Immature natural killer cell (primary cell): Measurements from ENCODE around the gene RALGAPA2. TPM values are rescaled to one million over a fixed set of nuclear protein-coding genes. Genes with fewer than 3 reads are reported as not detected.

ENCODE experiments used
- DNase-seq, 3 donors: peaks; one replicate each; pipeline ENCODE4 v3.0.0; 2022; ENCODE audit warnings: mixed read lengths in 1 of 3
- H3K27ac Mint-ChIP-seq, 6 donors: one replicate each; pipeline ENCODE4 v1.8.0; 2020; ENCODE audit warnings: mixed read lengths in 6 of 6, mild to moderate bottlenecking in 5 of 6, inconsistent platforms in 4 of 6, moderate library complexity in 3 of 6
- H3K27me3 Mint-ChIP-seq, 3 donors: one replicate each; pipeline ENCODE4 v1.8.0; 2020 to 2021; ENCODE audit warnings: low read depth in 3 of 3, mild to moderate bottlenecking in 3 of 3, mixed read lengths in 3 of 3, moderate library complexity in 3 of 3, inconsistent platforms in 1 of 3
- H3K36me3 Mint-ChIP-seq, 3 donors: one replicate each; pipeline ENCODE4 v1.8.0; 2020; ENCODE audit warnings: mixed read lengths in 3 of 3, inconsistent platforms in 2 of 3, mild to moderate bottlenecking in 2 of 3
- H3K4me1 Mint-ChIP-seq, 2 donors: one replicate each; pipeline ENCODE4 v1.8.0; 2020; ENCODE audit warnings: inconsistent platforms in 2 of 2, mild to moderate bottlenecking in 2 of 2, mixed read lengths in 2 of 2, moderate library complexity in 1 of 2
- H3K4me3 Mint-ChIP-seq, 5 donors: one replicate each; pipeline ENCODE4 v1.8.0; 2020; ENCODE audit warnings: mild to moderate bottlenecking in 5 of 5, mixed read lengths in 5 of 5, inconsistent platforms in 3 of 5, moderate library complexity in 3 of 5
- H3K9me3 Mint-ChIP-seq, 6 donors: one replicate each; pipeline ENCODE4 v1.8.0; 2020; ENCODE audit warnings: mild to moderate bottlenecking in 6 of 6, mixed read lengths in 6 of 6, inconsistent platforms in 4 of 6, moderate library complexity in 3 of 6
- polyA plus RNA-seq, 3 donors: library from polyadenylated mRNA; unstranded; fragments of 300-500 nt; fragmentation: Illumina TruSeq; gene quantifications; one replicate each; pipeline ENCODE4 v1.2.3, GENCODE V29; 2021

Gene RALGAPA2
- polyA plus RNA-seq, 3 donors from 2014 or later: 2.2 to 5.7 (median 2.3) TPM

- peaks cover 0 to 4% (median 0%) of the 10 kb centered on the region in 6 donors for H3K9me3 Mint-ChIP-seq
- H3K4me3 Mint-ChIP-seq: peak overlapping the region; percentile 52 to 77 (median 73)
- no peak for DNase-seq
- peaks cover 0 to 4% (median 0%) of the 10 kb centered on the region in 3 donors for H3K36me3 Mint-ChIP-seq
- H3K27ac Mint-ChIP-seq: no peak overlapping the region
- peaks cover 16 to 43% (median 34%) of the 10 kb centered on the region in 3 donors for H3K27me3 Mint-ChIP-seq
- peaks cover 7 to 13% of the 10 kb centered on the region in 2 donors for H3K4me1 Mint-ChIP-seq
These were observed 343.0 kb downstream of the RALGAPA2 start for GRCh38 chr20:20369250-20370093.

DNA sequence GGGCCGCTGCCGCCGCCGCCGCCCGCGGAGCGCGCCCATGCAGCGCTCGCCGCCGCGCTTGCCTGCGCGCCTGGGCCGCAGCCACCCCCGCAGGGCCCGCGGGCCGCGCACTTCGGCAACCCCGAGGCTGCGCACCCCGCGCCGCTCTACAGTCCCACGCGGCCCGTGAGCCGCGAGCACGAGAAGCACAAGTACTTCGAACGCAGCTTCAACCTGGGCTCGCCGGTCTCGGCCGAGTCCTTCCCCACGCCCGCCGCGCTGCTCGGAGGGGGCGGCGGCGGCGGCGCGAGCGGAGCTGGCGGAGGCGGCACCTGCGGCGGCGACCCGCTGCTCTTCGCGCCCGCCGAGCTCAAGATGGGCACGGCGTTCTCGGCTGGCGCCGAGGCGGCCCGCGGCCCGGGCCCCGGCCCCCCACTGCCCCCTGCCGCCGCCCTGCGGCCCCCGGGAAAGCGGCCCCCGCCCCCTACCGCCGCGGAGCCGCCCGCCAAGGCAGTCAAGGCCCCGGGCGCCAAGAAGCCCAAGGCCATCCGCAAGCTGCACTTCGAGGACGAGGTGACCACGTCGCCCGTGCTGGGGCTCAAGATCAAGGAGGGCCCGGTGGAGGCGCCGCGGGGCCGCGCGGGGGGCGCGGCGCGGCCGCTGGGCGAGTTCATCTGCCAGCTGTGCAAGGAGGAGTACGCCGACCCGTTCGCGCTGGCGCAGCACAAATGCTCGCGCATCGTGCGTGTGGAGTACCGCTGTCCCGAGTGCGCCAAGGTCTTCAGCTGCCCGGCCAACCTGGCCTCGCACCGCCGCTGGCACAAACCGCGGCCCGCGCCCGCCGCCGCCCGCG, 343.8 kb downstream of the RALGAPA2 start:
- H3K27me3 Mint-ChIP-seq: peaks cover 17 to 48% (median 35%) of the 10 kb centered on the region in 3 donors
- peaks cover 12 to 18% of the 10 kb centered on the region in 2 donors for H3K4me1 Mint-ChIP-seq
- no peak overlapping the region for H3K27ac Mint-ChIP-seq
- H3K9me3 Mint-ChIP-seq: peaks cover 0 to 4% (median 0%) of the 10 kb centered on the region in 6 donors
- peaks cover 0 to 4% (median 0%) of the 10 kb centered on the region in 3 donors for H3K36me3 Mint-ChIP-seq
- no peak for DNase-seq
- no peak overlapping the region for H3K4me3 Mint-ChIP-seq

DNA sequence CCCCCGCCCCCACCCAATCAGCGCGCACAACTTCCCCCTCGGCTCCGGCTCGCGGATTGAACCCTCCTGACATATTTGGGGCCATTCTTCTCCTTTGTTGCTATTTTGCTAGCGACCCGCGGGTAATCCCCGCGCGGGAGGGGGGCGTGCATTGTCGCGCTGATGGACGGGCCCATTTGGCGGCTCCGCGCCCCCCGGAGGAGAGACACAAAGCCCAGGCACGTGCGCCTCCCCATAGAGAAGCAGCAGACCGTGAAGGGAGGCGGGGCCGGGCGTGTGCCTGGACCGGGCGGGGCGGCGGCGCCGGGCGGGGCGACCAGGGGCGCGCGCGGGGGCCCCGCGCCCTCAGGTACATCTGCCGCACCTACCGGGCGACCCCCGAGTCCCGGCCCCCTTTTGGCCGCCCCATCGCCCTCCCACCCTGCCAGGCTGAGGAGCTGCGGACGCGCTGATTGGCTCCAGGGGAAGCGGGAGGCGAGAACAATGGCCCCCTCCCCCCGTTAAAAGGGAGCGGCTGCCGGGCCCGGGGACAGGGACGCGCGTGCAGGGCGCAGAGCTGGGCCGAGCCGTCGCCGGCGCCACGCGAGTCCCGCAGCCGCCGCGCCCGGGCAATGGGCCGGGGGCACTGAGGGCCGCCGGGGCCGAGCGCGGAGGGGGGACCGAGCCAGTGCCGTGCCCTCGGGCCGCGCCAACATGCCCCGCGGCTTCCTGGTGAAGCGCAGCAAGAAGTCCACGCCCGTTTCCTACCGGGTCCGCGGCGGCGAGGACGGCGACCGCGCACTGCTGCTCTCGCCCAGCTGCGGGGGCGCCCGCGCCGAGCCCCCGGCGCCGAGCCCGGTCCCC, 344.6 kb downstream of the RALGAPA2 start, which contains the start of gene INSM1:
INSM1 (plus strand) TSS at position 530 of the 843 bp plus-strand sequence; CDS start at position 694, 164 bp downstream.
- Mint-ChIP-seq H3K9me3 (peaks cover 0 to 4% (median 0%) of the 10 kb centered on the region in 6 donors), H3K4me3 (peak within 1 kb of the TSS; percentile 38 to 74 (median 52)), H3K36me3 (peaks cover 0 to 4% (median 0%) of the 10 kb centered on the region in 3 donors), H3K27me3 (peaks cover 17 to 48% (median 43%) of the 10 kb centered on the region in 3 donors), H3K4me1 (peaks cover 19 to 25% of the 10 kb centered on the region in 2 donors), H3K27ac (no peak within 1 kb of the TSS)
- no peak for DNase-seq

DNA sequence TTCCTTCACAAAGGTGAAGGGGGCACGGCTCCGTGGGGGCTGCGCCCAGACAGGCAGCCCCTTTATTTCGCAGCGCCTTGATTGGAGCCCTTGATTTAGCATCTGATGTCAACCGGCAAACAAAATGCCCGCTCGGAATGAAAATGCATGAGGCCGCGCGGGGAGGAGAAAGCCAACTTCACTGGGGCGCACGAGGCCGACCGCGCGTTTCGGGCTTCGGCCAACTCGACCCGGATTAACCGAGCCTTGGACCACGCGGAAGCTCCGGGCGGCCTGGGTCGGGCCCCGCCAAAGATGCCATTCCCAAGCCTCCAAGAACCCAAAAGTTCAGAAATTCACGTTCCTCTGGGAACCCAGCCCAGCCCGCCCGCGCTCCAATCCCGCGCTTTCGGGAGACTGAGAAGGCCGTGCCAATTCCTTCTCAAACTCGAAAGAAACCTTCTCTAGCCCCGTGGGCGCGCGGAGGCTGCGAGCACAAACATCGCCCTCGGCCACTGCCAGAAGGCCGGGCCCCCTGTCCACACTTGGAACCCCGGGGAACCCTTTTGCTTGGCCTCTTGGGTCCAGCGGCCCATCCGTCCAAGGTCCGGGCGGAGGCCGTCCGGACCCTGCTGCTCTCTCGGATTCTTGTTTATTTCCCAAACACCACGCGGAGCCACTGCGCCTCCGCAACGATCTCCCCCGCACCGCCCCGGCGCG, 345.4 kb downstream of the RALGAPA2 start:
- H3K27ac Mint-ChIP-seq: no peak overlapping the region
- peak overlapping the region; percentile 38 to 74 (median 52) for H3K4me3 Mint-ChIP-seq
- H3K9me3 Mint-ChIP-seq: peaks cover 0 to 4% (median 0%) of the 10 kb centered on the region in 6 donors
- H3K36me3 Mint-ChIP-seq: peaks cover 0 to 4% (median 0%) of the 10 kb centered on the region in 3 donors
- DNase-seq: no peak
- H3K27me3 Mint-ChIP-seq: peaks cover 14 to 44% (median 39%) of the 10 kb centered on the region in 3 donors
- H3K4me1 Mint-ChIP-seq: peaks cover 27 to 33% of the 10 kb centered on the region in 2 donors

DNA sequence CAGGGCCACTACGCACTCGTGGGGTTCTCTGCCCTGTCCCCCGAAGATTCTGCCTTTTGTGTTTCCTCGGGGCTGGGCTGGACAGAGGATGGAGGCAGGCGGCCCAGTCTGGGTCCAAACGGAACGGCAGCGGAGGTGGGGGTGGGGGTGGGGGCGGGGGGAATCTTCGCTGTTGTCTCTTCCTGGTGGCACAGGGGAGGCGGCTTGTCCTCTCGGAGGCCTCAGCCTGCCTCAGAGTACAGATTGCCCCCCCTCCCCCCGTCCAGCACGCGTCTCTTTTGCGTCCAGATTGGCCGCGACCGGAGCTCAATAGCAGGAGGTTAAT, 345.9 kb downstream of the RALGAPA2 start:
- peaks cover 14 to 44% (median 38%) of the 10 kb centered on the region in 3 donors for H3K27me3 Mint-ChIP-seq

GRCh38 chr20:20365480-20366161, 346.8 kb downstream of the RALGAPA2 start:
- H3K4me1 Mint-ChIP-seq: peaks cover 41 to 46% of the 10 kb centered on the region in 2 donors
- no peak for DNase-seq
- H3K9me3 Mint-ChIP-seq: peaks cover 0 to 4% (median 0%) of the 10 kb centered on the region in 6 donors
- no peak overlapping the region for H3K27ac Mint-ChIP-seq
- peaks cover 0 to 4% (median 0%) of the 10 kb centered on the region in 3 donors for H3K36me3 Mint-ChIP-seq
- peaks cover 14 to 40% (median 38%) of the 10 kb centered on the region in 3 donors for H3K27me3 Mint-ChIP-seq
- peak overlapping the region in 3 of 5 donors; percentile 18 to 38 (median 21) for H3K4me3 Mint-ChIP-seq

More for the DNA sequence above, 345.9 kb downstream of the RALGAPA2 start:
- no peak for DNase-seq
- H3K9me3 Mint-ChIP-seq: peaks cover 0 to 4% (median 0%) of the 10 kb centered on the region in 6 donors
- H3K4me3 Mint-ChIP-seq: peak overlapping the region in 4 of 5 donors; percentile 36 to 60 (median 50)
- peaks cover 32 to 37% of the 10 kb centered on the region in 2 donors for H3K4me1 Mint-ChIP-seq
- no peak overlapping the region for H3K27ac Mint-ChIP-seq
- peaks cover 0 to 4% (median 0%) of the 10 kb centered on the region in 3 donors for H3K36me3 Mint-ChIP-seq

DNA sequence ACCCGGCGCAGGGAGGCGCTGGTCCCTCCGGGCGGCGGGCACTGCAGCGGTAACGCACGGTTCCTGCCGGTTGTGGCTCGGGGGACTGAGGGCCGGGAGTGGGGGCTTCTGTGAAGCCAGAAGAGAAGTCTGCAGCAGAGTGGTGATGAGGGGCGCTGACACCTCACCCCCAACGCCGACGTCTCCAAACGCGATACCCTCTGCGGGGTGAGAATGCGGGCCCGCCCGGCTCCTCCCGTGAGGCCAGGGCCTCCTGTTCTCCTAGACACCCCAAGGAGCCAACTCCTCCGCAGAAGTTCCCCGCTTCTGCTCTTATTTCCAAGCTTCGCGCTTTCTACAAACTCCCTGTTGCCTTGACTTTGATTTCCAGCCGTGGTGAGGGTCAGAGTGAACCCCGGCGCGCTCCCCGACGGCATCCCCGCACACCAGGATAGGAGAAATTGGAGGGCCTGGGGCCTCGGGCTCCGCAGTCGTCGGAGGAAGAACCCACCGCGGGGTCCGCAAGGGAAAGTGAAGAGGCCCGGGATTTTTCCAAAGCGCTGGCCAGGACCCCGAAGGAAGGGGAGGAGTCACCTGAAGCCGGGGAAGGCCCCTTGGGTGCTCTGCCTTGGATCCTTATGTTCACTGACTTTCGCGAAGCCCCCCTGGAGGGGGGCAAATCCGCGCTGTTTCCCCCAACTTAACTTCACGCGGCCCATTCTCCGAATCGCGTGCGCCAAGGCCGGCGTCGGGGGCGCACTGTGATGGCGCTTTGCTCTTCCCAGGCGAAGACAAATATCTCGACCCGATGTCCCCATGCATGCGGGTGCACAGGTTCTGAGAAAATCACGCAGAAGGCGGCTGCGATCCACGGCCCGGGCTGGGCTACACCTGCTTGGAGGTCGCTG, 347.6 kb downstream of the RALGAPA2 start:
- Mint-ChIP-seq H3K4me1 (peaks cover 43 to 49% of the 10 kb centered on the region in 2 donors), H3K9me3 (peaks cover 0 to 3% (median 0%) of the 10 kb centered on the region in 6 donors), H3K27me3 (peaks cover 9 to 37% (median 32%) of the 10 kb centered on the region in 3 donors), H3K4me3 (peak overlapping the region in 4 of 5 donors; percentile 21 to 44 (median 38)), H3K27ac (no peak overlapping the region), H3K36me3 (peaks cover 0 to under 1% (median 0%) of the 10 kb centered on the region in 3 donors)
- DNase-seq: no peak

GRCh38 chr20:20363799-20364592, 348.4 kb downstream of the RALGAPA2 start:
- H3K4me3 Mint-ChIP-seq: peak overlapping the region in 4 of 5 donors; percentile 36 to 61 (median 50)

GRCh38 chr20:20363434-20363798, 349.0 kb downstream of the RALGAPA2 start:
- Mint-ChIP-seq H3K4me1 (peaks cover 53 to 59% of the 10 kb centered on the region in 2 donors), H3K27ac (no peak overlapping the region), H3K9me3 (peaks cover 0 to 4% (median under 1%) of the 10 kb centered on the region in 6 donors), H3K36me3 (no peaks in the 10 kb centered on the region), H3K27me3 (peaks cover 8 to 36% (median 34%) of the 10 kb centered on the region in 3 donors), H3K4me3 (peak overlapping the region in 4 of 5 donors; percentile 36 to 61 (median 50))
- DNase-seq: no peak

More at GRCh38 chr20:20363799-20364592, 348.4 kb downstream of the RALGAPA2 start:
- H3K27ac Mint-ChIP-seq: no peak overlapping the region
- peaks cover 0 to 2% (median 0%) of the 10 kb centered on the region in 6 donors for H3K9me3 Mint-ChIP-seq
- no peaks in the 10 kb centered on the region for H3K36me3 Mint-ChIP-seq
- peaks cover 8 to 34% (median 32%) of the 10 kb centered on the region in 3 donors for H3K27me3 Mint-ChIP-seq
- peaks cover 47 to 54% of the 10 kb centered on the region in 2 donors for H3K4me1 Mint-ChIP-seq
- DNase-seq: no peak

DNA sequence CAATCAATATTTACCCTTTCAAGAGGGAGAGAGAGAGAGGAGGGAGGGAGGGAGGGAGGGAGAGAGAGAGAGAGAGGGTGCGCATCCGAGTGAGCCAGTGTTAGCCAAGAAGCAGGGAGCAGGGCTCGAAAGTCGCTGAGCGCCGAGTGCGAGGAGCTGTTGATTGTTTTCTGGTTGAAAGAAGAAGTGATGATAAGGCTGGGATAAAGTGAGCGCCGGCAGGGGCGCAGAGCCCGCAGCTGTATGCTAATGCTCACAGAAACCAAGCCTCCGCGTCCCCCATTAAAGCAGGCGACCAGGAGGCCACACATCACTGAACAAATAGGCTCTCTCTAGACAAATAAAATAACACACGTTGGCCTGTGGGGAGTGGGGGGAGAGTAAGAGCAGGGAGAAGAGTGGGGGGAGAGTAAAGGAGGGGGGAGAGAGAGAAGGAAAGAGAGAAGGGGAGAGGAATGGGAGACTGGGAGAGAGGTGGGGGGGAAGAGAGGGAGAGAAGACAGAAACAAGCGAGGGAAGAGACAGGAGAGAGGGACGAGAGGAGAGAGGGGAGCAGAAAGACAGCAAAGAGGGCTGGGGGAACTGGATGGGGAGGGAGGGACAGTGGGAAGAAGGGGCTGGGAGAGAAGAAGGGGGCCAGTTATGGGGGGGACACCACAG, 349.5 kb downstream of the RALGAPA2 start:
- H3K4me3 Mint-ChIP-seq: peak overlapping the region in 4 of 5 donors; percentile 49 to 65 (median 57)
- DNase-seq: no peak
- H3K27ac Mint-ChIP-seq: peak overlapping the region in 1 of 6 donors; percentile 55

More for the DNA sequence above, 349.5 kb downstream of the RALGAPA2 start:
- H3K4me1 Mint-ChIP-seq: peaks cover 58 to 64% of the 10 kb centered on the region in 2 donors
- no peaks in the 10 kb centered on the region for H3K36me3 Mint-ChIP-seq
- H3K9me3 Mint-ChIP-seq: peaks cover 0 to 5% (median 3%) of the 10 kb centered on the region in 6 donors
- H3K27me3 Mint-ChIP-seq: peaks cover 10 to 41% (median 39%) of the 10 kb centered on the region in 3 donors
